HG02943 (cell line): Measurements from ENCODE around the gene C1QTNF1.

Experiments used
- ATAC-seq: cut with Tn5 transposase; IDR thresholded peaks from one replicate; pipeline ENCODE4 v1.9.1; 2021; ENCODE audit warnings: mild to moderate bottlenecking, low read depth, moderate library complexity; ENCODE audit not compliant: unreplicated experiment

The C1QTNF1 gene

GRCh38 chr17:79038545-79039135 lies 14.7 kb downstream of the C1QTNF1 start:
- no peak for ATAC-seq

- no peak for ATAC-seq
These were observed 15.2 kb downstream of the C1QTNF1 start for GRCh38 chr17:79039171-79039570.

GRCh38 chr17:79039886-79040285 lies 15.9 kb downstream of the C1QTNF1 start:
- ATAC-seq: no peak

- no peak for ATAC-seq
These were observed 17.1 kb downstream of the C1QTNF1 start for GRCh38 chr17:79041041-79041570.

- ATAC-seq: no peak
These were observed 17.9 kb downstream of the C1QTNF1 start for GRCh38 chr17:79041723-79042420.

- no peak for ATAC-seq
These were observed 18.6 kb downstream of the C1QTNF1 start for GRCh38 chr17:79042421-79043190.

- ATAC-seq: no peak
These were observed 19.4 kb downstream of the C1QTNF1 start for GRCh38 chr17:79043191-79043930.

GRCh38 chr17:79043931-79044320 lies 20.0 kb downstream of the C1QTNF1 start:
- ATAC-seq: no peak

GRCh38 chr17:79044462-79044861 lies 20.5 kb downstream of the C1QTNF1 start:
- no peak for ATAC-seq

GRCh38 chr17:79045001-79045729 lies 21.2 kb downstream of the C1QTNF1 start:
- no peak for ATAC-seq

GRCh38 chr17:79045842-79046196 lies 21.9 kb downstream of the C1QTNF1 start:
- ATAC-seq: no peak

GRCh38 chr17:79046197-79046915 lies 22.4 kb downstream of the C1QTNF1 start:
- no peak for ATAC-seq

- ATAC-seq: no peak
These were observed 22.9 kb downstream of the C1QTNF1 start for GRCh38 chr17:79046916-79047280.

- no peak for ATAC-seq
These were observed 23.4 kb downstream of the C1QTNF1 start for GRCh38 chr17:79047291-79047920.

- ATAC-seq: no peak
These were observed 24.2 kb downstream of the C1QTNF1 start for GRCh38 chr17:79047923-79048825.

GRCh38 chr17:79048826-79049755 lies 25.1 kb downstream of the C1QTNF1 start:
- ATAC-seq: no peak

- no peak for ATAC-seq
These were observed 25.9 kb downstream of the C1QTNF1 start for GRCh38 chr17:79049821-79050220.
